OCI-LY3 (cell line): ENCODE measurements around the gene CHD1.

Experiments used
- H2AFZ ChIP-seq: fragments of 200-600, 300-600 bp; shearing (Covaris generic); 2 replicates; pipeline ENCODE4 v1.6.0; 2014; ENCODE audit warnings: antibody characterized with exemption, low read depth, low read length
- H3K27ac ChIP-seq: fragments of 200-600, 300-600 bp; sonication (generic); 2 replicates; pipeline ENCODE4 v1.5.1; 2014; ENCODE audit warnings: mild to moderate bottlenecking, low read length, moderate library complexity, mixed read lengths
- H3K27me3 ChIP-seq: fragments of 200-600, 300-600 bp; sonication (generic); 2 replicates; pipeline ENCODE4 v1.6.1; 2014; ENCODE audit warnings: low read depth, low read length, mixed read lengths
- H3K36me3 ChIP-seq: fragments of 200-600, 300-600 bp; sonication (generic); replicated peaks from 2 replicates; pipeline ENCODE3; 2014; ENCODE audit warnings: low read depth, low read length, mixed read lengths
- H3K4me1 ChIP-seq: fragments of 300-600, 200-600 bp; sonication (generic); 2 replicates; pipeline ENCODE4 v1.6.1; 2014; ENCODE audit warnings: low read length, mixed read lengths
- H3K4me2 ChIP-seq: fragments of 200-600, 300-600 bp; sonication (generic); 2 replicates; pipeline ENCODE4 v1.6.1; 2014; ENCODE audit warnings: low read length, mixed read lengths
- H3K4me3 ChIP-seq: fragments of 300-600, 200-600 bp; sonication (generic); 2 replicates; pipeline ENCODE4 v1.5.1; 2014; ENCODE audit warnings: antibody characterized with exemption, mild to moderate bottlenecking, low read length, moderate library complexity
- H3K79me2 ChIP-seq: fragments of 300-600, 200-600 bp; shearing (Covaris generic); 2 replicates; pipeline ENCODE4 v1.6.1; 2014; ENCODE audit warnings: mild to moderate bottlenecking, low read length, mixed read lengths
- H3K9ac ChIP-seq: fragments of 300-600, 200-600 bp; shearing (Covaris generic); 2 replicates; pipeline ENCODE4 v1.6.0; 2014; ENCODE audit warnings: mild to moderate bottlenecking, low read length, moderate library complexity
- H3K9me3 ChIP-seq: fragments of 200-600, 300-600 bp; shearing (Covaris generic); 2 replicates; pipeline ENCODE4 v1.6.1; 2014; ENCODE audit warnings: low read length, mixed read lengths; ENCODE audit not compliant: insufficient read depth
- H4K20me1 ChIP-seq: fragments of 200-600, 300-600 bp; sonication (generic); 2 replicates; pipeline ENCODE4 v1.6.1; 2016; ENCODE audit warnings: low read length, mixed read lengths; ENCODE audit not compliant: insufficient read depth
- CTCF ChIP-seq: fragments of 200-600, 300-600 bp; sonication (generic); IDR thresholded peaks from 2 replicates; pipeline ENCODE4 v1.5.1; 2014; ENCODE audit warnings: antibody characterized with exemption, low read length, low read depth
- EZH2phosphoT487 ChIP-seq: fragments of 200-600 bp; shearing (Covaris generic); IDR thresholded peaks from 2 replicates; pipeline ENCODE4 v1.6.1; 2018; ENCODE audit warnings: antibody characterized with exemption, mixed run types, low read depth

CHD1 gene

GRCh38 chr5:98929710-98930298 is 997 bp upstream of the CHD1 start:
- H3K9me3 ChIP-seq = no peaks in the 10 kb centered on the region
- peak overlapping the region; percentile 92 for H3K27ac ChIP-seq
- peak overlapping the region; percentile 93 for H3K9ac ChIP-seq
- peak overlapping the region; percentile 81 for H3K4me2 ChIP-seq
- H3K4me3 ChIP-seq = peak overlapping the region; percentile 95
- H2AFZ ChIP-seq = no peak overlapping the region
- peaks cover 8% of the 10 kb centered on the region for H3K36me3 ChIP-seq
- no peaks in the 10 kb centered on the region for H3K27me3 ChIP-seq
- peaks cover 59% of the 10 kb centered on the region for H3K79me2 ChIP-seq
- H3K4me1 ChIP-seq = peaks cover 31% of the 10 kb centered on the region
- H4K20me1 ChIP-seq = peaks cover 24% of the 10 kb centered on the region
- no peak for TF ChIP-seq EZH2phosphoT487
- no peak for TF ChIP-seq CTCF

GRCh38 chr5:98927989-98928872 is 576 bp downstream of the CHD1 start:
- Histone ChIP-seq H3K27me3 (no peaks in the 10 kb centered on the region), H3K36me3 (peaks cover 14% of the 10 kb centered on the region), H3K27ac (peak overlapping the region; percentile 82), H3K4me3 (peak overlapping the region; percentile 95), H2AFZ (no peak overlapping the region), H3K79me2 (peaks cover 74% of the 10 kb centered on the region), H3K4me1 (peaks cover 22% of the 10 kb centered on the region), H3K4me2 (peak overlapping the region; percentile 90), H3K9ac (peak overlapping the region; percentile 93), H3K9me3 (no peaks in the 10 kb centered on the region), H4K20me1 (peaks cover 24% of the 10 kb centered on the region)
- TF ChIP-seq CTCF (no peak), EZH2phosphoT487 (no peak)

- Histone ChIP-seq H3K27me3 (no peaks in the 10 kb centered on the region), H3K27ac (peak overlapping the region; percentile 82), H3K9ac (peak overlapping the region; percentile 93), H3K36me3 (peaks cover 18% of the 10 kb centered on the region), H3K9me3 (no peaks in the 10 kb centered on the region), H3K4me1 (peaks cover 16% of the 10 kb centered on the region), H2AFZ (no peak overlapping the region), H4K20me1 (peaks cover 24% of the 10 kb centered on the region), H3K79me2 (peaks cover 83% of the 10 kb centered on the region), H3K4me3 (peak overlapping the region; percentile 95), H3K4me2 (peak overlapping the region; percentile 90)
- TF ChIP-seq EZH2phosphoT487 = no peak
- TF ChIP-seq CTCF = no peak
Measured at GRCh38 chr5:98927242-98927988, 1.4 kb downstream of the CHD1 start.

GRCh38 chr5:98923966-98924365 is 4.8 kb downstream of the CHD1 start:
- Histone ChIP-seq H4K20me1 (peaks cover 32% of the 10 kb centered on the region), H3K79me2 (peaks cover 96% of the 10 kb centered on the region), H3K9ac (no peak overlapping the region), H3K4me3 (no peak overlapping the region), H3K4me1 (peaks cover 5% of the 10 kb centered on the region; the same call in 1 of the 2 replicates), H3K36me3 (peaks cover 30% of the 10 kb centered on the region), H3K27me3 (no peaks in the 10 kb centered on the region), H2AFZ (no peak overlapping the region), H3K27ac (no peak overlapping the region), H3K9me3 (no peaks in the 10 kb centered on the region), H3K4me2 (no peak overlapping the region)
- TF ChIP-seq EZH2phosphoT487 (no peak), CTCF (no peak)
